BE2C (cell line): Measurements from ENCODE around the gene ANKK1.

ENCODE experiments used
- DNase-seq: peaks from one replicate; pipeline ENCODE4 v3.0.0-alpha.2; 2020
- H3K27me3 ChIP-seq: fragments of 250-450 bp; sonication (Bioruptor Pico); 2 replicates; pipeline ENCODE4 v1.5.1; 2020; ENCODE audit warnings: mild to moderate bottlenecking
- H3K36me3 ChIP-seq: fragments of 250-450 bp; sonication (Bioruptor Pico); 2 replicates; pipeline ENCODE4 v1.5.1; 2020; ENCODE audit warnings: mild to moderate bottlenecking
- H3K4me1 ChIP-seq: fragments of 250-450 bp; sonication (Bioruptor Pico); 2 replicates; pipeline ENCODE4 v1.5.1; 2020
- H3K4me3 ChIP-seq: 2 replicates; pipeline ENCODE4 v1.5.1; 2011; ENCODE audit warnings: low read depth, low read length
- H3K9me3 ChIP-seq: fragments of 250-450 bp; sonication (Bioruptor Pico); 2 replicates; pipeline ENCODE4 v1.5.1; 2020
- CTCF ChIP-seq: IDR thresholded peaks from 2 replicates; pipeline ENCODE4 v1.5.1; 2012; ENCODE audit warnings: mild to moderate bottlenecking, low read depth, low read length

Gene ANKK1

GRCh38 chr11:113384551-113384950, 3.0 kb upstream of the ANKK1 start:
- no peak for TF ChIP-seq CTCF
- Histone ChIP-seq H3K27me3 (no peaks in the 10 kb centered on the region), H3K9me3 (no peaks in the 10 kb centered on the region), H3K4me1 (no peaks in the 10 kb centered on the region), H3K36me3 (no peaks in the 10 kb centered on the region), H3K4me3 (no peak overlapping the region)
- no peak for DNase-seq

- H3K36me3 ChIP-seq, result no peaks in the 10 kb centered on the region
- no peak for TF ChIP-seq CTCF
- DNase-seq, result no peak
- no peaks in the 10 kb centered on the region for H3K27me3 ChIP-seq
- no peak overlapping the region for H3K4me3 ChIP-seq
- no peaks in the 10 kb centered on the region for H3K4me1 ChIP-seq
- H3K9me3 ChIP-seq, result no peaks in the 10 kb centered on the region; the same call in 1 of the 2 replicates
Observed at GRCh38 chr11:113385749-113386148, 1.8 kb upstream of the ANKK1 start.

- H3K27me3 ChIP-seq, result no peaks in the 10 kb centered on the region
- H3K4me3 ChIP-seq, result no peak overlapping the region
- no peaks in the 10 kb centered on the region; the same call in 1 of the 2 replicates for H3K9me3 ChIP-seq
- no peak for TF ChIP-seq CTCF
- no peak for DNase-seq
- H3K4me1 ChIP-seq, result no peaks in the 10 kb centered on the region
- no peaks in the 10 kb centered on the region for H3K36me3 ChIP-seq
Observed at GRCh38 chr11:113386866-113387265, 713 bp upstream of the ANKK1 start.

GRCh38 chr11:113389272-113389671, 1.7 kb downstream of the ANKK1 start:
- TF ChIP-seq CTCF, result no peak
- no peak for DNase-seq
- no peaks in the 10 kb centered on the region; the same call in 1 of the 2 replicates for H3K9me3 ChIP-seq
- H3K4me3 ChIP-seq, result no peak overlapping the region
- H3K4me1 ChIP-seq, result no peaks in the 10 kb centered on the region
- no peaks in the 10 kb centered on the region for H3K27me3 ChIP-seq
- no peaks in the 10 kb centered on the region for H3K36me3 ChIP-seq

- Histone ChIP-seq H3K4me1 (no peaks in the 10 kb centered on the region), H3K4me3 (no peak overlapping the region), H3K9me3 (no peaks in the 10 kb centered on the region; the same call in 1 of the 2 replicates), H3K36me3 (no peaks in the 10 kb centered on the region), H3K27me3 (no peaks in the 10 kb centered on the region)
- DNase-seq, result no peak
- TF ChIP-seq CTCF, result no peak
Observed at GRCh38 chr11:113392236-113392921, 4.8 kb downstream of the ANKK1 start.

GRCh38 chr11:113393501-113393985, 6.0 kb downstream of the ANKK1 start:
- TF ChIP-seq CTCF, result no peak
- H3K27me3 ChIP-seq, result no peaks in the 10 kb centered on the region
- DNase-seq, result no peak
- H3K4me1 ChIP-seq, result no peaks in the 10 kb centered on the region
- H3K36me3 ChIP-seq, result no peaks in the 10 kb centered on the region
- no peaks in the 10 kb centered on the region; the same call in 1 of the 2 replicates for H3K9me3 ChIP-seq
- no peak overlapping the region for H3K4me3 ChIP-seq
